ENCODE results near the gene ITPKB. TPM values are rescaled to one million over a fixed set of nuclear protein-coding genes. Genes with fewer than 3 reads are reported as not detected.
A peak's percentile ranks its signal among the peaks of the same experiment; 100 is the strongest.

Gene ITPKB
- total RNA-seq, 1 experiment from 2014 or later, result 17.7 TPM

- intact Hi-C loops (cut with micrococcal nuclease), result no loop called here
- CTCF ChIA-PET, result no interaction called here
- ATAC-seq (peak; percentile 92), DNase-seq (peak; percentile 56)
- BruUV-seq (replicated peaks), result no TSS peak
- TF ChIP-seq EZH2phosphoT487 (IDR thresholded peaks at IDR 0.05; ENCODE audit: borderline replicate concordance, low read length) (no peak), EZH2 (IDR thresholded peaks at IDR 0.05; ENCODE audit: low read length, unreplicated experiment) (no peak), CTCF (conservative IDR thresholded peaks at IDR 0.05; ENCODE audit: low read depth, low read length) (no peak)
- Histone ChIP-seq H2AFZ (ENCODE audit: low read length) (no peak overlapping the region), H3K27me3 (ENCODE audit: low read length) (no peaks in the 10 kb centered on the region), H3K4me2 (ENCODE audit: low read length) (no peak overlapping the region), H4K20me1 (ENCODE audit: low read length) (no peaks in the 10 kb centered on the region), H3K36me3 (ENCODE audit: low read depth, low read length) (peaks cover 2% of the 10 kb centered on the region; the same call in 1 of the 2 replicates), H3K27ac (ENCODE audit: low read length) (no peak overlapping the region), H3K9me3 (ENCODE audit: low read length) (no peaks in the 10 kb centered on the region), H3K79me2 (ENCODE audit: low read length) (peaks cover 26% of the 10 kb centered on the region), H3F3A (ENCODE audit: low read length, unreplicated experiment) (no peaks in the 10 kb centered on the region), H3K4me1 (ENCODE audit: insufficient read depth, low read length) (peaks cover 11% of the 10 kb centered on the region), H3K9ac (ENCODE audit: low read length) (no peak overlapping the region), H3K9me2 (replicated peaks; ENCODE audit: low read length) (no peaks in the 10 kb centered on the region), H3K4me3 (ENCODE audit: low read length) (no peak overlapping the region)
- POLR2A ChIA-PET (ENCODE audit: unreplicated experiment), result no interaction called here
These were observed 15.2 kb downstream of the ITPKB start for GRCh38 chr1:226723657-226724532.

GRCh38 chr1:226722901-226723656 lies 16.0 kb downstream of the ITPKB start:
- Histone ChIP-seq H3K4me1 (ENCODE audit: insufficient read depth, low read length) (peaks cover 11% of the 10 kb centered on the region), H3K79me2 (ENCODE audit: low read length) (peaks cover 19% of the 10 kb centered on the region), H2AFZ (ENCODE audit: low read length) (no peak overlapping the region), H3F3A (ENCODE audit: low read length, unreplicated experiment) (no peaks in the 10 kb centered on the region), H3K27ac (ENCODE audit: low read length) (no peak overlapping the region), H3K9me3 (ENCODE audit: low read length) (no peaks in the 10 kb centered on the region), H3K4me3 (ENCODE audit: low read length) (no peak overlapping the region), H3K36me3 (ENCODE audit: low read depth, low read length) (no peaks in the 10 kb centered on the region; the same call in 1 of the 2 replicates), H4K20me1 (ENCODE audit: low read length) (no peaks in the 10 kb centered on the region), H3K9ac (ENCODE audit: low read length) (no peak overlapping the region), H3K4me2 (ENCODE audit: low read length) (no peak overlapping the region), H3K27me3 (ENCODE audit: low read length) (no peaks in the 10 kb centered on the region), H3K9me2 (replicated peaks; ENCODE audit: low read length) (no peaks in the 10 kb centered on the region)
- intact Hi-C loops (cut with micrococcal nuclease), result no loop called here
- POLR2A ChIA-PET (ENCODE audit: unreplicated experiment), result interaction anchor here (0.6 kb wide), 1 partner anchor 26 kb away, joined by 4 read pairs; no protein-coding TSS in a partner anchor
- DNase-seq (no peak), ATAC-seq (no peak; the same call in 1 of the 2 replicates)
- CTCF ChIA-PET, result no interaction called here
- no peak for TF ChIP-seq EZH2 (IDR thresholded peaks at IDR 0.05; ENCODE audit: low read length, unreplicated experiment)
- TF ChIP-seq CTCF (conservative IDR thresholded peaks at IDR 0.05; ENCODE audit: low read depth, low read length), result no peak
- no peak for TF ChIP-seq EZH2phosphoT487 (IDR thresholded peaks at IDR 0.05; ENCODE audit: borderline replicate concordance, low read length)
- no TSS peak for BruUV-seq (replicated peaks)

All from PC-3 (cell line).